GM23248 (cell line): ENCODE results near the gene ACAT1. TPM values are rescaled to one million over a fixed set of nuclear protein-coding genes. Genes with fewer than 3 reads are reported as not detected.

Experiments
- DNase-seq: peaks from one replicate; pipeline ENCODE4 v3.0.0-alpha.2; 2015
- H2AFZ ChIP-seq: fragments of 200-600 bp; sonication (generic); 2 replicates; pipeline ENCODE4 v1.6.1; 2016; ENCODE audit warnings: antibody characterized with exemption
- H3F3A ChIP-seq: fragments of 200-600 bp; sonication (generic); 2 replicates; pipeline ENCODE4 v1.6.1; 2016; ENCODE audit warnings: mild to moderate bottlenecking, antibody characterized with exemption, mixed run types; ENCODE audit not compliant: insufficient read depth
- H3K27ac ChIP-seq: fragments of 200-600 bp; sonication (generic); 2 replicates; pipeline ENCODE4 v1.5.1; 2016; ENCODE audit warnings: mild to moderate bottlenecking
- H3K27me3 ChIP-seq: fragments of 200-600 bp; sonication (generic); replicated peaks from 2 replicates; pipeline ENCODE4 v1.6.1; 2016; ENCODE audit warnings: mild to moderate bottlenecking; ENCODE audit not compliant: insufficient read depth
- H3K36me3 ChIP-seq: fragments of 200-600 bp; sonication (generic); 2 replicates; pipeline ENCODE4 v1.6.1; 2016; ENCODE audit warnings: low read depth, mild to moderate bottlenecking
- H3K4me1 ChIP-seq: fragments of 200-600 bp; sonication (generic); 2 replicates; pipeline ENCODE4 v1.6.1; 2016; ENCODE audit warnings: mild to moderate bottlenecking; ENCODE audit not compliant: insufficient read depth
- H3K4me2 ChIP-seq: fragments of 200-600 bp; sonication (generic); one replicate; pipeline ENCODE4 v1.6.1; 2016; ENCODE audit warnings: mild to moderate bottlenecking; ENCODE audit not compliant: unreplicated experiment
- H3K4me3 ChIP-seq: fragments of 200-600 bp; sonication (generic); 2 replicates; pipeline ENCODE4 v1.5.1; 2016; ENCODE audit warnings: mild to moderate bottlenecking
- H3K79me2 ChIP-seq: fragments of 200-600 bp; sonication (generic); 2 replicates; pipeline ENCODE4 v1.6.1; 2016; ENCODE audit warnings: mild to moderate bottlenecking; ENCODE audit not compliant: insufficient read depth
- H3K9ac ChIP-seq: fragments of 200-600 bp; sonication (generic); 2 replicates; pipeline ENCODE4 v1.6.1; 2016; ENCODE audit warnings: mild to moderate bottlenecking
- H3K9me2 ChIP-seq: fragments of 200-600 bp; sonication (generic); 2 replicates; pipeline ENCODE4 v1.6.1; 2016; ENCODE audit warnings: mixed run types, mild to moderate bottlenecking, moderate library complexity; ENCODE audit not compliant: insufficient read depth
- H3K9me3 ChIP-seq: fragments of 200-600 bp; sonication (generic); one replicate; pipeline ENCODE4 v1.6.1; 2017; ENCODE audit warnings: low read depth
- H4K20me1 ChIP-seq: fragments of 200-600 bp; sonication (generic); 2 replicates; pipeline ENCODE4 v1.6.0; 2016; ENCODE audit not compliant: insufficient read depth
- EZH2 ChIP-seq: fragments of 200-600 bp; sonication (generic); IDR thresholded peaks from 2 replicates; pipeline ENCODE4 v1.6.1; 2018; ENCODE audit warnings: antibody characterized with exemption, mild to moderate bottlenecking; ENCODE audit not compliant: insufficient read depth, poor library complexity, severe bottlenecking
- EZH2phosphoT487 ChIP-seq: fragments of 200-600 bp; sonication (generic); IDR thresholded peaks from 2 replicates; pipeline ENCODE4 v1.6.1; 2018; ENCODE audit warnings: antibody characterized with exemption, moderate library complexity, mild to moderate bottlenecking, low read depth; ENCODE audit not compliant: insufficient read depth
- WGBS, 2 experiments: methylation state at CpG; one replicate each; pipeline ENCODE4 v1.1.6; 2015 to 2017; ENCODE audit warnings: low lambda C conversion rate in 2 of 2, low coverage in 1 of 2; ENCODE audit errors: missing lambda C conversion rate in 2 of 2; 5-methylcytosine and 5-hydroxymethylcytosine counted together
- in situ Hi-C: fragments of 300-500 bp; cut with MboI; formaldehyde crosslinking; loops from 2 replicates; pipeline ENCODE4 v1.15.0; 2020
- polyA plus RNA-seq: library from polyadenylated mRNA; unstranded; fragments of >200 nt; fragmentation: Nextera tagmentation; extraction: Ambion mirVana; gene quantifications from 2 replicates; pipeline ENCODE4 v1.2.1, GENCODE V29; 2016
- total RNA-seq: library from RNA; depleted of rRNA; stranded (reverse); fragments of >200 nt; shearing (Covaris generic); gene quantifications from 2 replicates; pipeline ENCODE4 v1.2.3, GENCODE V29; 2014; rRNA removed

ACAT1 gene
- total RNA-seq, result 85.6 and 108 TPM in 2 replicates
- polyA plus RNA-seq, result 53.0 and 56.5 TPM in 2 replicates

GRCh38 chr11:108121274-108122155 lies at the start of gene ACAT1:
Gene ACAT1, plus strand, starts transcription at chr11:108121567. Its CDS starts 40 bp downstream, at chr11:108121607.
- H3K27ac ChIP-seq, result peak within 1 kb of the TSS; percentile 78
- DNase-seq, result peak; percentile 92
- in situ Hi-C loops, result no loop called here

GRCh38 chr11:108084811-108085210 lies 36.6 kb upstream of the ACAT1 start:
- Histone ChIP-seq H2AFZ (no peak overlapping the region), H4K20me1 (no peaks in the 10 kb centered on the region; the same call in 1 of the 2 replicates), H3K4me3 (no peak overlapping the region), H3K27me3 (no peaks in the 10 kb centered on the region), H3K79me2 (no peaks in the 10 kb centered on the region), H3K4me2 (no peak overlapping the region), H3K36me3 (peaks cover 29% of the 10 kb centered on the region), H3K9ac (no peak overlapping the region), H3K9me3 (no peaks in the 10 kb centered on the region), H3K4me1 (no peaks in the 10 kb centered on the region), H3K9me2 (no peaks in the 10 kb centered on the region), H3F3A (no peaks in the 10 kb centered on the region), H3K27ac (no peak overlapping the region)
- in situ Hi-C loops, result no loop called here
- WGBS, 2 experiments, result 0 to 5% methylated on average over 1 of the region's 1 CpG
- no peak for DNase-seq
- TF ChIP-seq EZH2phosphoT487, result no peak
- no peak for TF ChIP-seq EZH2

More at GRCh38 chr11:108121274-108122155, at the start of gene ACAT1:
- Histone ChIP-seq H3K9ac (peak within 1 kb of the TSS; percentile 90), H4K20me1 (no peaks in the 10 kb centered on the region), H3K27me3 (no peaks in the 10 kb centered on the region), H3K79me2 (peaks cover 44% of the 10 kb centered on the region), H3K9me3 (no peaks in the 10 kb centered on the region), H3K4me1 (peaks cover 11% of the 10 kb centered on the region), H3K4me3 (peak within 1 kb of the TSS; percentile 80), H2AFZ (peak within 1 kb of the TSS; percentile 88), H3K4me2 (peak within 1 kb of the TSS; percentile 96), H3K36me3 (no peaks in the 10 kb centered on the region), H3K9me2 (no peaks in the 10 kb centered on the region), H3F3A (no peaks in the 10 kb centered on the region; the same call in 1 of the 2 replicates)
- TF ChIP-seq EZH2phosphoT487, result no peak
- TF ChIP-seq EZH2, result no peak
- 1 to 3% methylated on average over 55 to 64 of the region's 73 CpGs for WGBS, 2 experiments

GRCh38 chr11:108085672-108086071 lies 35.7 kb upstream of the ACAT1 start:
- no peak overlapping the region for H3K27ac ChIP-seq

GRCh38 chr11:108092134-108092533 lies 29.2 kb upstream of the ACAT1 start:
- Histone ChIP-seq H3K9ac (no peak overlapping the region), H3K4me2 (no peak overlapping the region), H3K27me3 (no peaks in the 10 kb centered on the region), H3K79me2 (no peaks in the 10 kb centered on the region), H3K4me1 (no peaks in the 10 kb centered on the region), H4K20me1 (no peaks in the 10 kb centered on the region), H3K4me3 (no peak overlapping the region), H2AFZ (no peak overlapping the region), H3K27ac (no peak overlapping the region), H3K9me2 (no peaks in the 10 kb centered on the region), H3K9me3 (no peaks in the 10 kb centered on the region), H3K36me3 (peaks cover 24% of the 10 kb centered on the region), H3F3A (no peaks in the 10 kb centered on the region)
- no peak for TF ChIP-seq EZH2
- no peak for TF ChIP-seq EZH2phosphoT487
- 50% methylated on average over 2 of the region's 2 CpGs for WGBS, 2 experiments
- in situ Hi-C loops, result no loop called here
- no peak for DNase-seq

More at GRCh38 chr11:108085672-108086071, 35.7 kb upstream of the ACAT1 start:
- no peaks in the 10 kb centered on the region; the same call in 1 of the 2 replicates for H4K20me1 ChIP-seq
- no peaks in the 10 kb centered on the region for H3K79me2 ChIP-seq
- no peak overlapping the region for H3K4me2 ChIP-seq
- in situ Hi-C loops, result no loop called here
- 96 to 97% methylated on average over 2 of the region's 2 CpGs for WGBS, 2 experiments
- no peak for TF ChIP-seq EZH2
- no peak for TF ChIP-seq EZH2phosphoT487
- H3K9me3 ChIP-seq, result no peaks in the 10 kb centered on the region
- H3F3A ChIP-seq, result no peaks in the 10 kb centered on the region
- peaks cover 21% of the 10 kb centered on the region; the same call in 1 of the 2 replicates for H3K36me3 ChIP-seq
- no peak for DNase-seq
- no peaks in the 10 kb centered on the region for H3K9me2 ChIP-seq
- H3K9ac ChIP-seq, result no peak overlapping the region
- H2AFZ ChIP-seq, result no peak overlapping the region
- H3K4me3 ChIP-seq, result no peak overlapping the region
- no peaks in the 10 kb centered on the region for H3K4me1 ChIP-seq
- no peaks in the 10 kb centered on the region for H3K27me3 ChIP-seq
